SK-N-SH (cell line): ENCODE results near the gene SPAG6.

Experiments used
- CHD2 ChIP-seq: fragments of 150-350 bp; IDR thresholded peaks from 2 replicates; pipeline ENCODE4 v1.6.1; 2018; ENCODE audit warnings: low read length; ENCODE audit not compliant: partially characterized antibody
- CTCF ChIP-seq: fragments of 200-600 bp; sonication (generic); IDR thresholded peaks from 2 replicates; pipeline ENCODE4 v1.6.1; 2017; ENCODE audit warnings: antibody characterized with exemption, mild to moderate bottlenecking, moderate library complexity
- EZH2phosphoT487 ChIP-seq: fragments of 200-600 bp; sonication (generic); IDR thresholded peaks from 2 replicates; pipeline ENCODE4 v1.6.1; 2017; ENCODE audit warnings: low read depth, mixed run types, mild to moderate bottlenecking, antibody characterized with exemption, moderate library complexity, borderline replicate concordance
- FOXM1 ChIP-seq: IDR thresholded peaks from 2 replicates; pipeline ENCODE4 v1.4.0; 2012; ENCODE audit warnings: low read depth, mild to moderate bottlenecking
- NRF1 ChIP-seq: IDR thresholded peaks from 2 replicates; pipeline ENCODE4 v1.6.1; 2012; ENCODE audit warnings: low read depth, mild to moderate bottlenecking, low read length
- POLR2AphosphoS5 ChIP-seq: IDR thresholded peaks from 2 replicates; pipeline ENCODE4 v1.6.1; 2012; ENCODE audit warnings: low read depth, low read length
- SIN3A ChIP-seq: IDR thresholded peaks from 2 replicates; pipeline ENCODE4 v1.6.1; 2012; ENCODE audit warnings: low read depth, mild to moderate bottlenecking, low read length, moderate library complexity, borderline replicate concordance
- TAF1 ChIP-seq: IDR thresholded peaks from 2 replicates; pipeline ENCODE4 v1.6.1; 2012; ENCODE audit warnings: low read depth, mild to moderate bottlenecking, low read length, moderate library complexity, borderline replicate concordance
- USF1 ChIP-seq: IDR thresholded peaks from 2 replicates; pipeline ENCODE4 v1.4.0; 2012; ENCODE audit warnings: low read depth, borderline replicate concordance
- USF2 ChIP-seq: fragments of 150-350 bp; IDR thresholded peaks from 2 replicates; pipeline ENCODE4 v1.6.1; 2017; ENCODE audit warnings: antibody characterized with exemption, low read length, low read depth, borderline replicate concordance
- YY1 ChIP-seq: IDR thresholded peaks from 2 replicates; pipeline ENCODE4 v1.4.0; 2012; ENCODE audit warnings: low read depth, mild to moderate bottlenecking
- TF ChIP-seq, protein P1 (sequence below): IDR thresholded peaks from 2 replicates; pipeline ENCODE4 v1.6.1; 2012; ENCODE audit warnings: mild to moderate bottlenecking, low read depth, low read length, moderate library complexity

DNA sequence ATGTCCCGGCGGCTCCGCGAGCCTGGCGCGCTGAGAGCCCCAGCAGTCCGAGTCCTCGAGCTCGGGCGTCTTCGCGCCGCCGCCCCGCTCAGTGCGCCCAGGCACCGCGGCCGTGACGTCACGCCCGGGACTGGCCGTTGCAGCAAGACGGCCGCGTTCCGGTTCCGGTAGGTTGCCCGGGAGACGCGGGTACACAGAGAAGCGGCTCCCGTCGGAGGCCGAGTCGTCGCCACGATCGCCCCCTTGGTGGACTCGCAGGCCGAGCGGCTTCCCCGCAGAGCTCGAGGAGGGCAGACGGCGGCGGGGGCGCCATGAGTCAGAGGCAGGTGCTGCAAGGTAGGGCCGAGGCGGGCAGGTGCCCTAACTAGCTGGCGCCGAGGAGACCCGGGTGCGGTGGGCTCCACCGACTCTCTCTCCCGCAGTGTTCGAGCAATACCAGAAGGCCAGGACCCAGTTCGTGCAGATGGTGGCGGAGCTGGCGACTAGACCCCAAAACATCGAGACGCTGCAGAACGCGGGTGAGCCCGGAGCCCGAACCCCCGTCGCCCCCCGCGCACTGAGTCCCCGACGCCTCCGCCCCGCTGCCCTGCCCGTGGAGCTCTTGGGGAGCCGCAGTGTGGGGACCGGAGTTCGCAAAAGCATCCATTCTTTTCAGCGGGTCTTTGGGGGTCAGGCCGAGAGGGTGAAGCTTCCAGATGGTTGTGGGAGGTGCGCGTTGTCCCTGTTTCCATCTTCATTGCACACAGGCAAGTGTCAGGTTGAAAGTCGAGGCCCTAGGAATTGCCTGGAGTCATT, at the start of gene SPAG6:
- TF ChIP-seq YY1, result no peak
- TF ChIP-seq USF2, result no peak
- TF ChIP-seq POLR2AphosphoS5, result no peak
- TF ChIP-seq, protein P1, sequence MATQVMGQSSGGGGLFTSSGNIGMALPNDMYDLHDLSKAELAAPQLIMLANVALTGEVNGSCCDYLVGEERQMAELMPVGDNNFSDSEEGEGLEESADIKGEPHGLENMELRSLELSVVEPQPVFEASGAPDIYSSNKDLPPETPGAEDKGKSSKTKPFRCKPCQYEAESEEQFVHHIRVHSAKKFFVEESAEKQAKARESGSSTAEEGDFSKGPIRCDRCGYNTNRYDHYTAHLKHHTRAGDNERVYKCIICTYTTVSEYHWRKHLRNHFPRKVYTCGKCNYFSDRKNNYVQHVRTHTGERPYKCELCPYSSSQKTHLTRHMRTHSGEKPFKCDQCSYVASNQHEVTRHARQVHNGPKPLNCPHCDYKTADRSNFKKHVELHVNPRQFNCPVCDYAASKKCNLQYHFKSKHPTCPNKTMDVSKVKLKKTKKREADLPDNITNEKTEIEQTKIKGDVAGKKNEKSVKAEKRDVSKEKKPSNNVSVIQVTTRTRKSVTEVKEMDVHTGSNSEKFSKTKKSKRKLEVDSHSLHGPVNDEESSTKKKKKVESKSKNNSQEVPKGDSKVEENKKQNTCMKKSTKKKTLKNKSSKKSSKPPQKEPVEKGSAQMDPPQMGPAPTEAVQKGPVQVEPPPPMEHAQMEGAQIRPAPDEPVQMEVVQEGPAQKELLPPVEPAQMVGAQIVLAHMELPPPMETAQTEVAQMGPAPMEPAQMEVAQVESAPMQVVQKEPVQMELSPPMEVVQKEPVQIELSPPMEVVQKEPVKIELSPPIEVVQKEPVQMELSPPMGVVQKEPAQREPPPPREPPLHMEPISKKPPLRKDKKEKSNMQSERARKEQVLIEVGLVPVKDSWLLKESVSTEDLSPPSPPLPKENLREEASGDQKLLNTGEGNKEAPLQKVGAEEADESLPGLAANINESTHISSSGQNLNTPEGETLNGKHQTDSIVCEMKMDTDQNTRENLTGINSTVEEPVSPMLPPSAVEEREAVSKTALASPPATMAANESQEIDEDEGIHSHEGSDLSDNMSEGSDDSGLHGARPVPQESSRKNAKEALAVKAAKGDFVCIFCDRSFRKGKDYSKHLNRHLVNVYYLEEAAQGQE, result no peak
- TF ChIP-seq USF1, result no peak
- no peak for TF ChIP-seq SIN3A
- no peak for TF ChIP-seq FOXM1
- TF ChIP-seq CHD2, result no peak
- no peak for TF ChIP-seq CTCF
- TF ChIP-seq TAF1, result no peak
- TF ChIP-seq NRF1, result no peak
- TF ChIP-seq EZH2phosphoT487, result no peak
